Skin of body (tissue), 2 donors: ENCODE data around the gene FAR1. TPM values are rescaled to one million over a fixed set of nuclear protein-coding genes. Genes with fewer than 3 reads are reported as not detected.
"Not testable (repeated sequence)": the region's sequence is repeated elsewhere in the genome, so short reads cannot be mapped to it uniquely, and the experiment has no call there.

Source experiments
- DNase-seq: peaks from one replicate; lab custom pipeline; 2025; lab: John Stamatoyannopoulos, UW
- total RNA-seq: library from RNA; depleted of rRNA; stranded (reverse); fragments of >200 nt; gene quantifications from one replicate; pipeline ENCODE4 v1.2.3, GENCODE V29; 2014

FAR1 gene
- total RNA-seq, 1 donor from 2014 or later: 53.5 TPM

DNA sequence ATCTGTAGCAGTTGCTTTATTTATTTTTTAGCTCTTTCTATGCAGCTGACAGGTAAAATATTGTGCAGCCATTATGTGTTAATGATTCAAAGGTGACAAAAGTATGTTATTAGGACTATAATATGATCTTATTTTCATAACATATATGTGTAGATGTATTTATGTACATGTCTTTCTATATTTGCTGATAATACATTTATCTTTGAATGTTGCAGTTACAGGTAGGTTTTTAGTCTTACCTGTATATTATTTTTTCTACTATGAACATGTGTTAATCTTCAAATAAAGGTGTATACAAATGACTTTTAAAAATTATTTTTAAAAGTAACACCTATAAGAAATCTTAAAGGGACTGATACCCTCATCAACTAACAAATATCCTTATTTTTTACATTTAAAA lies 33.6 kb downstream of the FAR1 start:
- DNase-seq: no peak

GRCh38 chr11:13705710-13706109 lies 37.2 kb downstream of the FAR1 start:
- no peak for DNase-seq

DNA sequence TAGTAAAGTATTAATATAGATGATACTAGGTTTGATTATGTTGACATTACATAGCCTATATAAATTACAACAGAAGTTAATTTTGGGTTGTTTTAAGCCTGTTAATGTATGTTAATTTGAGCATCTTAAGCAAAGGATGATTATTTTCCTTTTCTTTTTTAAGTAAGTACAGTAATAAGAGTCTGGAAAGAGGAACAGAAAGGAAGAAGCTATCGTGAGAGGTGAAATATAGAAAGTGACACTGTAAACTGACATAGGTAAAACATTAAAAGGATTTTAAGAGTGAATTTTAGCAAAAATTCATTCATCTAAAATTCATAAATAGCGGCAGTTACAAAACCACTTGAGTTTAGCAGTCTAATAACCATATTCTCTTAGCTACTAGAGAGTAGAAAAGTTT lies 45.5 kb downstream of the FAR1 start:
- DNase-seq: no peak

- DNase-seq: no peak
Observed at GRCh38 chr11:13717331-13717730, 48.9 kb downstream of the FAR1 start.

- DNase-seq: no peak
Observed at GRCh38 chr11:13718394-13718793, 49.9 kb downstream of the FAR1 start.

DNA sequence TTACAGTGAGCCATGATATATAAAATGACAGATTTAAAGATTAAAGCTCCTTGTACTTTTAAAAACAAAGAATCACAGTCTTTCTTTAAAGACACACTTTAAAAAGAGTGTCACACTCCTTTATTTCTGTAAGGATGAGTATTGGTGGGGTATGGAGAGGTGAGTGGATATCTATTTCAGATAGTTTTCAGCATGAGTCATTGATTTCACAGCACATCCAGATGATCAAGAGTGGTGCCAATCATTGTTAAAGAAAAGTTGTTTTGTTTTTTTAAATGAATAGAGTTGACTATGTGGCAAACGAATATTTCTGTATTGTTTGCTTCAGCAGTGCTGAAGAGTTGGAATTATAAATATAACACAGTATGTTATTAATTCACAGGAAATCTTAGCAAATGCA lies 52.5 kb downstream of the FAR1 start:
- no peak for DNase-seq

DNA sequence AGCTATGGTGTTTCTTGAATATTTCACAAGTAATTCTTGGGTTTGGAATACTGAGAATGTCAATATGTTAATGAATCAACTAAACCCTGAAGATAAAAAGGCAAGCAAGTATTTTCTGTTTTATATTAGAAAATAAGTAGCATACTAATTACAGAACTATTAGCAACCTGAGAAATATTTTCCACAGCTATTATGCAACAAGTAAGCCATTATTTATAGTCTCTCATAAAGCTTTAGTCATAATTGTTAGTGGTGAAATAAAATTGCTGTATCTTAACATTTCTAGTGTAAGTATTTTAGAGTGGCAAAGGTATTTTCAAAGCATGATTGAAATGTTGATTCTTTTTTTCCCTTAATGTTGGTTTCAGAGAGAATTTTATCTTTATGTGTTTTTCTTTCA lies 53.3 kb downstream of the FAR1 start:
- no peak for DNase-seq

GRCh38 chr11:13726456-13726855 lies 58.0 kb downstream of the FAR1 start:
- no peak for DNase-seq

- DNase-seq: no peak
Observed at GRCh38 chr11:13728076-13728475, 59.6 kb downstream of the FAR1 start.

DNA sequence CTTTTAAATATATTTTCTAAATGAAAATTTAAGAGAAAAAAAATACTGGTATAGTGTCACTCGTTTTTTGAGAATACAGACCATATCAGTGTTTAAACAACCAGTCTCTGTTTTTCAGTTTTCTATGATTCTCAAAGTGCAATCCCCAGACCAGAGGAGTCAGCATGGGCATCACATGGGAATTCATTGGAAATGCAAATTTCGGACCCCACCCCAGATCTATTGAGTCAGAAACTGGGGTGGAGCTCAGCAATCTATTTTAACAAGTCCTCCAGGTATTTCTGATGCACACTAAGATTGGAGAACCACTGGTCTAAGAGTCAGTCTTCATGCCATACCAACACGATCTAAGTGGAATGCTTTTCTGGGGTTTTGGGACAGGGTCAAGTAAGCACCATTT lies 66.1 kb downstream of the FAR1 start:
- no peak for DNase-seq

GRCh38 chr11:13745165-13745564 lies 76.7 kb downstream of the FAR1 start:
- no peak for DNase-seq

DNA sequence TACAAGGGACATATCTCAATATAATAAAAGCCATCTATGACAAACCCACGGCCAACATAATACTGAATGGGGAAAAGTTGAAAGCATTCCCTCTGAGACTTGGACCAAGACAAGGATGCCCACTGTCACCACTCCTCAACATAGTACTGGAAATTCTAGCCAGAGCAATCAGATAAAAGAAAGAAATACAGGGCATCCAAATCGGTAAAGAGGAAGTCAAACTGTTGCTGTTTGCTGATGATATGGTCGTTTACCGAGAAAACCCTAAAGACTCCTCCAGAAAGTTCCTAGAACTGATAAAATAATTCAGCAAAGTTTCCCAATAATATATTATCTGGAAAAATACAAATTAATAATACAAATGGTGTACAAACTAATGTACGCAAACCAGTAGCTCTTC lies 84.8 kb downstream of the FAR1 start:
- DNase-seq: not testable (repeated sequence)

DNA sequence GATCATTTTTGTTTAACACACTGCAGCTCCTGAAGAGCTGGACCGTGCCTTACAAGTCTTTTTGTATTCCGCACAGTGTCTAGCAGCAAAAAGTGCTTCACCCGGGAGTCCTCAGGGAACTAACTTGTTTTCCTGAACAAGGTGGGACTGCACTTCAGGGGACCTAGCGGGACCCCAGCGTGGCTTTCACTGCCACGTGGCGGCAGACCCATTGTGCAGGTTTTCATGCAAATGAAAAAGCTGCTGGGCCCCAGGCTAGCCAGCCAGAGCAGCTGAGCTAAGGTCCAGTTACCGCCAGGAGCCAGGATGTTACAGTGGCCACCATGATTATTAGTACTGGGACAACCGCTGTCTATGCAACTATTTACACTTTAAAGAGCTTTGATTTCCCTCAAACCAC lies 90.6 kb downstream of the FAR1 start:
- no peak for DNase-seq

GRCh38 chr11:13760115-13760514 lies 91.6 kb downstream of the FAR1 start:
- DNase-seq: no peak

DNA sequence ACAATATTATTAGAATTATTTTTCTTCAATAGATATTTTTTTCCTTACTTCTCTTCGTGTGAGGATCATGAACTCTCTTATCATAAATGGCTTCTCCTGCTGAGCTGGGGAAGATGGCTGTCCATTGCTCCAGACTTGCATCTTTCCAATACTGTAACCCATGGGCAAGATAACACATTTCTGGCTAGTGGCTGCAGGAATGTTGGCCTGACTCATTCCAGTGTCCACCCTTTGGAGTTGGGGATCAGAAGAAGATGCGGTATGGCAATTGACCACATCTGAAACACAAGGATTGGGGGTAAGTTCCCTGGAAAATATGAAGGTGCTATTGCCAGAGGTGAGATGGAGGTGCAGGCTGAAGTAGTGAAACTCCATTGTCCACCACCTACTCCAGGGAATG lies 92.8 kb downstream of the FAR1 start:
- no peak for DNase-seq

GRCh38 chr11:13761716-13762115 lies 93.2 kb downstream of the FAR1 start:
- no peak for DNase-seq

- no peak for DNase-seq
Observed at GRCh38 chr11:13762718-13763117, 94.2 kb downstream of the FAR1 start.

DNA sequence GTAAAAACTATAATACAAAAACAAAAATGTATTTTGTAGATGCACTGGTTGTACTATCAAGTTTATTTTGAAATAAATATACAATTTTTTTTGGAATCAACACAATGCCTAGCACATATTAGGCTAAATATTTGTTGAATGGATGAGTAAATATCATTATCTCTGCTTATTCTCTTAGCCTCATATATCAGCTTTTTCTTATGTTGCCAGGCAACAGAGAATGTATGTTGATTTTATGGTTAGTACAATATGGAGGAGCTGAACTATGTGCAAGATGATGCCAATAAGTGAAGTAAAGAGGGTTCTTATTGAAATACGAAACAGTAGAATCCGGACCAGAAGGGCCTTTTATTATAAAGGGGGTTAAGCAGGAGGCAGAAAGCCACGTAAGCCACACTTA lies 94.9 kb downstream of the FAR1 start:
- DNase-seq: no peak

- no peak for DNase-seq
Observed at GRCh38 chr11:13765886-13766285, 97.4 kb downstream of the FAR1 start.

GRCh38 chr11:13767471-13767870 lies 99.0 kb downstream of the FAR1 start:
- no peak for DNase-seq

GRCh38 chr11:13769188-13769587 lies 100.7 kb downstream of the FAR1 start:
- no peak for DNase-seq

DNA sequence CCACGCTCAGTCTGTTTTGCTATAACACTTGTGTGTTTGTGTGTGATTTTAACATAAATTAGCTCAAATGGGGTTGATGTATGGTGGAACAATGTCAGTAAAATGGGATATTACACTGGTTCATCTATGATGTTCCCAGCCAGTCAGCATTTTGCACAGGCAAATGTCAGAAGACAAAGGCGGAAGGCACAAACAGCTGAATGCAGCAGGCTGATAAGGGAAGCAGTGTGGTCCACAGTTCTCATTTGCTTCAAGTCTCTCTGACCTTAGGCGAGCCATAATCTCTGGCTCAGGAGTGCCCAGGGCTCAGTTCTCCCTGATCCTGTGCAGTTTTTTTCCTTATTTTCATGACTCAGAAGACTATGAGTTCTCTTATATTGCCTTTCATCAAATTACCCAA lies 102.7 kb downstream of the FAR1 start:
- DNase-seq: no peak

DNA sequence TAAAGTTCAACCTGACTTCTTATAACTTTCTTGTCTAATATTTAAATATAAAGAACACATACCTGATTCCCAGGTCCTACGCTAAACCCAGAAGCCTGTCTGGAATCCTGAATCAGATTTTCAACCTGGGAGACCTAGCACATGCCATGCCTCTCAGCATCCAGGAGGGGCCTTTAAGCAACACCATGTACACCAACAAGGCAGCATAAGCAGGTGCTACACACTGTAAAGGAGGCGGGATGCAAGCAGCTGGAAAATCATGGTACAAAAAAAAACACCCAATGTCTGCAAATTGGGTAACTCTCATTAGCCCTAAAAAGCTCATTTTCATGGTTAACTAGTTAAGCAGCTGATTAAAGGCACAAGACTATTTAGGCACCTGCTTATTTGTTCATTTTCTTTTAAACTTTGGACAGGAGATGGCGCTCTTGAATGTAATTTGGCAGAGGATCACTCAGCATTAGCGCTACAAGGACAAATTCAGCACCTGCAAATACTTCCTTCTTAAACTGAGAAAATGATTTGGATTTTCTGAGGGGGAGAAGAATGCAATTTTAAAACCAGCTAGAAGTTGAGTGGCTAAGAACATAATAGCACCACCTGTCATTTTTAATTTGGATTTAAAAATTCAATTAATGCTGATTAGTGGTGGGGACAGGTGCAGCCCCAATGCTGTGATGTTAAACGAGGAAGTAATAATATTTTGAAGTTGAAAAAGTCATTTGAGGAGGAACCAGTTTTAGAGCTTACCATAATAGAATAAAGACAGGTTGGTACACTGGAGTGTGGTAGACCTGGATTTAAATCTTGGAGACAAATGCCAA lies 104.0 kb downstream of the FAR1 start:
- peak; percentile 71 for DNase-seq

DNA sequence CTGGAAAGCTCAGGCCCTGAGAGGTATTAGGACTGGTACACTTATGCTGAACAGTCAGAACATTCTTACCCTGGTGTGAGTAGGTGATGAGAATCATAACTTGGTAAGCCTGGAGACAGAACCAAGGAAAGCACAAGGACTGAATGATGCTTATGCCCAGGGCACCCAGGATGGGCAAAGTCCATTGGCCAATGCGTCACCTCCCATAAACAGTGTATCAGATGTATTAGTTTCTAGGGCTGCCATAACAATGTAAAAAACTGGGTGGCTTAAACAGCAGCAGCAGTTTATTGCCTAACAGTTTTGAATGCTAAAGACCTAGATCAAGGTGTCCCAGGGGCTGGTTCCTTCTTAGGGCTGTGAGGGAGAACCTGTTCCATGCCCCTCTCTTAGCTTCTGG lies 107.0 kb downstream of the FAR1 start:
- no peak for DNase-seq
